ENCODE data around the gene ALAS2. TPM values are rescaled to one million over a fixed set of nuclear protein-coding genes. Genes with fewer than 3 reads are reported as not detected.
A peak's percentile ranks its signal among the peaks of the same experiment; 100 is the strongest.

Gene ALAS2
- total and polyA plus RNA-seq, 11 donors = 0.06 to 8.3 (median 1.7) TPM; not detected in 1

GRCh38 chrX:54999717-55000598 is 30.8 kb downstream of the ALAS2 start, which contains the start of gene APEX2:
Gene APEX2 (plus strand): TSS chrX:55000363. CDS start chrX:55000423, 60 bp downstream.
- DNase-seq (peak; percentile 89 to 94 (median 94)), ATAC-seq (peak; percentile 97 to 98 (median 98))
- Histone ChIP-seq H3K4me1 (peaks cover 0 to 17% (median 4%) of the 10 kb centered on the region in 12 donors), H3K27me3 (no peaks in the 10 kb centered on the region), H3K27ac (peak within 1 kb of the TSS; percentile 68 to 95 (median 86)), H3K36me3 (peaks cover 0 to 33% (median 20%) of the 10 kb centered on the region in 9 donors), H3K9me3 (no peaks in the 10 kb centered on the region), H3K4me3 (peak within 1 kb of the TSS; percentile 19 to 95 (median 66))
- TF ChIP-seq POLR2A (IDR thresholded peaks at IDR 0.05) (peak in 1 of 2 donors; percentile 70), CTCF (IDR thresholded peaks at IDR 0.05) (no peak)
- 0 to 49% (median 21%) methylated on average over 24 to 55 of the region's 55 CpGs for WGBS, 4 donors
- intact Hi-C loops (cut with DNase I) = loop anchor here in 5 of 10 donors (2.0 to 10.0 kb wide), 6 partner anchors 195 to 955 kb away; partner anchors contain the start of genes MAGED2 (in 2 of the 5), FAM120C (in 1 of the 5) and PHF8 (in 1 of the 5)

- Histone ChIP-seq H3K36me3 (no peaks in the 10 kb centered on the region), H3K4me3 (no peak overlapping the region), H3K9me3 (no peaks in the 10 kb centered on the region), H3K27me3 (no peaks in the 10 kb centered on the region), H3K4me1 (peaks cover 0 to 6% (median 0%) of the 10 kb centered on the region in 12 donors), H3K27ac (no peak overlapping the region)
- ATAC-seq (no peak), DNase-seq (no peak)
- TF ChIP-seq POLR2A (IDR thresholded peaks at IDR 0.05) (no peak), CTCF (IDR thresholded peaks at IDR 0.05) (no peak)
- intact Hi-C loops (cut with DNase I) = no loop called here
Observed at GRCh38 chrX:54995621-54996020, 35.2 kb downstream of the ALAS2 start.

GRCh38 chrX:54994668-54995351 is 36.0 kb downstream of the ALAS2 start:
- ATAC-seq (no peak), DNase-seq (no peak)
- Histone ChIP-seq H3K27ac (no peak overlapping the region), H3K4me3 (no peak overlapping the region), H3K36me3 (no peaks in the 10 kb centered on the region), H3K27me3 (no peaks in the 10 kb centered on the region), H3K9me3 (no peaks in the 10 kb centered on the region), H3K4me1 (peaks cover 0 to 6% (median 0%) of the 10 kb centered on the region in 12 donors)
- intact Hi-C loops (cut with DNase I) = no loop called here
- 65 to 87% (median 75%) methylated on average over 6 of the region's 6 CpGs for WGBS, 4 donors
- TF ChIP-seq CTCF (IDR thresholded peaks at IDR 0.05) (no peak), POLR2A (IDR thresholded peaks at IDR 0.05) (no peak)

- Histone ChIP-seq H3K27me3 (no peaks in the 10 kb centered on the region), H3K9me3 (no peaks in the 10 kb centered on the region), H3K36me3 (no peaks in the 10 kb centered on the region), H3K4me1 (peaks cover 0 to 2% (median 0%) of the 10 kb centered on the region in 12 donors), H3K4me3 (no peak within 1 kb of the TSS), H3K27ac (no peak within 1 kb of the TSS)
- intact Hi-C loops (cut with DNase I) = no loop called here
- no peak for DNase-seq
- WGBS, 4 donors = 72 to 98% (median 87%) methylated on average over 2 of the region's 2 CpGs
- no peak for TF ChIP-seq POLR2A (IDR thresholded peaks at IDR 0.05)
- TF ChIP-seq CTCF (IDR thresholded peaks at IDR 0.05) = no peak
- ATAC-seq = no peak
Observed at GRCh38 chrX:54994099-54994498, 36.7 kb downstream of the ALAS2 start, which contains the start of gene PFKFB1. Gene PFKFB1 (minus strand): TSS chrX:54994188. CDS start chrX:54994007, 181 bp downstream.
